GM12864 (cell line): Measurements from ENCODE around the gene TRHDE.

ENCODE experiments used
- DNase-seq: peaks from one replicate; pipeline ENCODE4 v3.0.0-alpha.2; 2011; ENCODE audit warnings: low read depth
- H3K4me3 ChIP-seq: 2 replicates; pipeline ENCODE4 v1.5.1; 2011; ENCODE audit warnings: mild to moderate bottlenecking, low read depth, low read length, control low read depth
- TF ChIP-seq, protein P1 (sequence below): IDR thresholded peaks from 2 replicates; pipeline ENCODE4 v1.5.1; 2011; ENCODE audit warnings: low read depth, mild to moderate bottlenecking, moderate library complexity, low read length, control low read depth, inconsistent platforms; ENCODE audit errors: missing control alignments

The TRHDE gene

DNA sequence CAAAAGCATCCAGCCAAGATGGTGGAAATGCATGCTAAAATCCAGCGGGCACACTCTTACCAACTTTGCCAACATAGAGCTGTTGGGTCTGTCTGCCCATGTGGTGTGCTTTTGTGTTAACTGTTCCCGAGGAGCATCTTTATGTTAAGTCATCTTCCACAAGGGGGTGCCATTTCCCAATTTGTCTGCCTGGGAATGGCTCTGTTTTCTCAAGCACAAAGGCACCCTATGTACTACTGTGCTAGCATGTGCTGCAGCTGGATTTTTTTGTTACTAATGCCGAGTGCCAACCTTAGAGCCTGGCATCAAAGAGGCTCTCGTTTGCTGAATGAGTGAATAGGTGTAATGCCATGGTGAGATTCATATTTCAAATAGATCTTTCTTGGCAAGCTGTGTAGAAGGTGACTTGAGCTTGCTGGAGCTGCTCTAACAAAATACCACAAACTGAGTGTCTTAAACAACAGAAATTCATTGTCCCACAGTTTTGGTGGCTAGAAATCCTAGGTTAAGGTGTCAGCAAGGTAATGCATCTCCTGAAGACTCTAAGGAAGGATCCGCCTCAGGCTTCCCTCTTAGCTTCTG, 74.3 kb downstream of the TRHDE start:
- TF ChIP-seq, protein P1, sequence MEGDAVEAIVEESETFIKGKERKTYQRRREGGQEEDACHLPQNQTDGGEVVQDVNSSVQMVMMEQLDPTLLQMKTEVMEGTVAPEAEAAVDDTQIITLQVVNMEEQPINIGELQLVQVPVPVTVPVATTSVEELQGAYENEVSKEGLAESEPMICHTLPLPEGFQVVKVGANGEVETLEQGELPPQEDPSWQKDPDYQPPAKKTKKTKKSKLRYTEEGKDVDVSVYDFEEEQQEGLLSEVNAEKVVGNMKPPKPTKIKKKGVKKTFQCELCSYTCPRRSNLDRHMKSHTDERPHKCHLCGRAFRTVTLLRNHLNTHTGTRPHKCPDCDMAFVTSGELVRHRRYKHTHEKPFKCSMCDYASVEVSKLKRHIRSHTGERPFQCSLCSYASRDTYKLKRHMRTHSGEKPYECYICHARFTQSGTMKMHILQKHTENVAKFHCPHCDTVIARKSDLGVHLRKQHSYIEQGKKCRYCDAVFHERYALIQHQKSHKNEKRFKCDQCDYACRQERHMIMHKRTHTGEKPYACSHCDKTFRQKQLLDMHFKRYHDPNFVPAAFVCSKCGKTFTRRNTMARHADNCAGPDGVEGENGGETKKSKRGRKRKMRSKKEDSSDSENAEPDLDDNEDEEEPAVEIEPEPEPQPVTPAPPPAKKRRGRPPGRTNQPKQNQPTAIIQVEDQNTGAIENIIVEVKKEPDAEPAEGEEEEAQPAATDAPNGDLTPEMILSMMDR = peak; percentile 60
- DNase-seq = peak; percentile 21

DNA sequence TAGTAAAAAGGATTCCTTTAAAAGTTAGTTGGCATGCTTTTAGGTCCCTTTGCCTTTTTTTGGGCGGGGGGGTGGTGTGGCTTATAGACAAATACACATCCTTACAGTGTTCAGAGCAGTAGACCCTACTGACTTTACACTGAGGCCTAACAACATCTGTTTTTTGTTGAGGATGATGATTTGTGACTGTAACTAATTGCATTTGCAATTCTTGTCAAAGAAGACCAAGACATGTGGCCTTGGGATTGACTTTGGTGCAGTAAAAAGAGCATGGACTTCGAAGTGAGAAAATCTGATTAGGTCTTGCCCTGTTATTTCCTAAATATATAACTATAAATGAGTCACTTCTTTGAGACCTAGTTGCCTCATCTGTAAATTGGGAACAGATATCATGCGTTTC, 77.3 kb downstream of the TRHDE start:
- DNase-seq = no peak
- TF ChIP-seq, protein P1 = no peak
- H3K4me3 ChIP-seq = no peak overlapping the region

More for the DNA sequence above, 74.3 kb downstream of the TRHDE start:
- no peak overlapping the region for H3K4me3 ChIP-seq

DNA sequence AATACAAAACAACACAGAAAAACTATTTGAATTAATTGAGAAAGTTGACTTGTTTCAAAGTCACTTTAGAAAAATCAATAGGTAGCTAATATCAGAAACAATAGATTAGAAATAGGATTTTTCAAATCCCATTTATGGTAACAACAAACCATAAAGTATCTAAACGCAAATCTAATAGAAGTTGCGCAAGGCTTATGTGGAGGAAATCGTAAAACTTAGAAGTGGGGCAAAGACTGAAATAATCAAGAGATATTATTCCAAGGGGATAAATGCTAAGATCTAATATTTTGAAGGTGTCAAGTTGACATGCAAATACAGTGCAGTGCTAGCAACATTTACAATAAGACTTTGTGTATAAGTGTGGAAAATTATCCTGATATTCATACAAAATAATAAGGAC, 87.2 kb downstream of the TRHDE start:
- no peak for DNase-seq
- TF ChIP-seq, protein P1 = no peak
- H3K4me3 ChIP-seq = no peak overlapping the region

DNA sequence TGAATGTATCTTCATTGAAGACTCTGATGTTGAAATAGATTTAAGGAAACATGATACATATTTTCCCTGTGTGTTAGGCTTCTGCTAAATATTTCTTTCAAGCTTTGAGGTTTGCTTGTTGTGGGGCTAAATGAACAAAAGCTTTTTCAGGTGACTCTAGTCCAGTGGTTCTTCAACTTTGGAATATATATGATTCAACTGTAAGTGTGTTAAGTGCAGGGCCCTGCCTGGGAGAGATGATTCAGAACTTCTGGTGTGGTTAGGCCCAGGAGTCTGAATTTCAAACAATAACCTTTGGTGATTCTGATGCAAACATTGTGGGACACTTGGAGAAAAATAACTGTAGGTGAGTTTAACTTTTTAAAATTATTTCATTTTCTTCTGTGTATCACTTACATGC, 93.0 kb downstream of the TRHDE start:
- TF ChIP-seq, protein P1 = no peak
- DNase-seq = no peak
- H3K4me3 ChIP-seq = no peak overlapping the region

DNA sequence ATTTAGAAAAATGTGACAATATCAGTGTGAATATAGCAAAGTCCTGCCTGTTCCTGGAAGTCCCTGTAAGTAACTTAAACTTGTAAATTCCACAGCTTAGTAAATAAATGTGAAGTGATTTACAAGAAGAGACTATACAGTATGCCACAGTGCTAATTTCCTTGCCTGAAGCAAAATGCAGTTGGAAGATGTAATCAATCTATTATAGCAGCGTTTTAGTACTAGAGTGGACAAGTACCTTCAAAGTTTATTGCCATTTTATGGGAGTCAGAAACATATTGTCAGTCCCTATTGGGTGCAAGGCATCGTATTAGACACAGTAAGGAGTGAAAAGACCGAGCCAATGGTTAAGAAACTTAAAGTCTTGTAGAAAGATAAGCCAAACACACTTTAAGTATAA, 94.1 kb downstream of the TRHDE start:
- DNase-seq = no peak
- TF ChIP-seq, protein P1 = no peak

DNA sequence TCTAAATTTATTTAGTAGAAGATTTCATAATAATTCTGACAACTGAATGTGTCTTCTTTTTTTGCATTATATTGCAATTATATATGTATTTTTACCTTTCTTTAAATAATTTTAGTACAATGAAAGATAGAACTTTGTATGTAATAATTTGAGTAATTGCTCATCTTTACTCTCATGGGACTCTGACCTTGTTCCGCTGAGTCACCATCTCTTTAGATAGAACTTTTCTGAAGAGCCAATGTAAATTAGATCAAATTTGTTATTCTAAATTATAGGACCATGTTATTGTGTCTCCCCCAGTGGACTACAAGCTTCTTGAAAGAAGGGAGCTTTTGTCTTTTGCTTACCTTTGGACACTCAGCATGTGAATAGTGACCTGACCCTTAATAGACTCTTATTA, 96.1 kb downstream of the TRHDE start:
- no peak for DNase-seq
- TF ChIP-seq, protein P1 = no peak
- no peak overlapping the region for H3K4me3 ChIP-seq

More for the DNA sequence above, 94.1 kb downstream of the TRHDE start:
- H3K4me3 ChIP-seq = no peak overlapping the region

DNA sequence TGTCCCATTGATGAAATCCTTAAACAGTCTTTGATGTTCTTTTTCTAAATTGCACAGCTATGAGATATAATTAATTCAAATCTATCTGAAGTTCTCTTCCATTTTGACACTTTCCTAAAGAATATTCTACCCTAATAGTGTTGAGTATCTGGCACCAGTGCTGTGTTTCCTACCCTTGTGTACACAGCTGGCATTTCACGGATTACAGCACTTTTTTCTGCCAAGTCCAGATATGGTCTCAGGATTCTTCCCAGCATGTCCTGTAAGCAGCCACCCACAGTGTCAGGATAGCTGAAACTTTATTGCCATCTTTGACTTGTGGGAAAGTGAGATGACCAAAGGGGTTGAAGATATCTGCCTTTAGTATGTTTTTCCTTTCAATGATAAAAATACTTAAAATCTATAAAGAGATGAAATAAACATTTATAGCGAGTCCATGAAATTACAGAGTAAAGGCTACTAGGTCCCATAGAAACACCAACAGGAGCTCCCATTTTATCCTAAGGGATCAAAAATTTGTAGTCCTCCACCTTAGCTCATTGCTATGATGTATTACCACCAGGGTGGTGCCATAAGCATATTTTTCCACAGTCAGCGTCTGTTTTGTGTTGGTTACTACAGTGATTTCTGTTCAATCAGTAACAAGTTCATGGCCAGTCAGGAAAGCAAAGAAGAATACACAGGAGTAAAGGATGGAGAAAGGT, 96.7 kb downstream of the TRHDE start:
- TF ChIP-seq, protein P1 = no peak
- DNase-seq = no peak
- H3K4me3 ChIP-seq = no peak overlapping the region
